ENCODE results near the gene NEK2. TPM values are rescaled to one million over a fixed set of nuclear protein-coding genes. Genes with fewer than 3 reads are reported as not detected.

NEK2 gene
- total RNA-seq, 1 experiment from 2014 or later: 50.2 TPM

DNA sequence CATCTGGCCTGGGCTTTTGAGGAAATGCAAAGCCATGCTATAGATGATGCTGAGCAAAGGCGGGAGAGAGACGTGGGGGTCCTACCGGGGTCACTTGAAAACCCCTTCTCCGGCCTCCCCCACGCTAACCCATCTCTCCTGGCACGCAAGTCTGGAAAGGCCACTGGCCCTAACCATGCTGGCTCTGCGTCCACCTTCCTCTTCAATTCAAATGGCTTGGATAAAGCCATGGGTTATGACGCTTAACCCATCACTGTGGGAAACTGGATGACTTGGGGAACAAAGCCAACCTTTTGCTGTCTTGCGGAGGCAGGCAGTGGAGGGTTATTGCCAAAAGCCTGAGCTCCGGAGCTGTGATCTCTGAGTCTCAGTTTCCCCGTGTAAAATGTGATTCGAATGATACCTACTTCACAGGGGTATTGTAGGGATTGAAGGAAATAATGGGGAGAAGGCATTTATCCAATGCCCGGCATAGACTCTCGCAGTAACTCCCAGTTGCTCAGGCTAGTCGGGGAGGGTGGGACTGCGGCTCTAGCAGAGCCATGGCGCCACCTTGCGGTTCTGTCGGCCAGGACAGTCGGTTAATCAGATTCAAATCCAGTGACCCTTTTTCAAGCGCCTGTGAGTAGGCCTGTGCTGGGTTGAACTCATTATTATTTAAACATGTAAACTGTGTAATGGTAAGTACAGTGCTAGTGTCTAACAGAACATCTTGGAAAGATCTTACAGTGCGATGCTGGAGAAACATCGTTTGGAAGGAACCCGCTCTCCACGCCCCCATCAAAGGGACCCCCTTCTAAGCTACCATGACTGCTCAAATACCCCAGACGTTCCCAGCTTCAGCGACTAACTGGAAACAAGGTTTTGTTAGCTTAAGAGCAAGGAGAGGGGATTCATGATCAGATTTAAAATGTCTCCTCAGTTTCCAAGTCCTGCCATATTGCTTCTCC is 20.3 kb downstream of the NEK2 start:
- POLR2A ChIA-PET: no interaction called here
- BruUV-seq (replicated peaks): no TSS peak
- H3K4me1 ChIP-seq (ENCODE audit: control insufficient read depth in 1 of 2, insufficient read depth in 2 of 2, low read length in 2 of 2): peaks cover 11 to 28% of the 10 kb centered on the region in 2 experiments; a peak in 3 of 4 replicates
- TF ChIP-seq, protein P1, sequence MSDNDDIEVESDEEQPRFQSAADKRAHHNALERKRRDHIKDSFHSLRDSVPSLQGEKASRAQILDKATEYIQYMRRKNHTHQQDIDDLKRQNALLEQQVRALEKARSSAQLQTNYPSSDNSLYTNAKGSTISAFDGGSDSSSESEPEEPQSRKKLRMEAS (IDR thresholded peaks at IDR 0.05): no peak
- peak; percentile 99 for TF ChIP-seq RAD21 (IDR thresholded peaks at IDR 0.05; ENCODE audit: low read depth)
- TF ChIP-seq, protein P2, sequence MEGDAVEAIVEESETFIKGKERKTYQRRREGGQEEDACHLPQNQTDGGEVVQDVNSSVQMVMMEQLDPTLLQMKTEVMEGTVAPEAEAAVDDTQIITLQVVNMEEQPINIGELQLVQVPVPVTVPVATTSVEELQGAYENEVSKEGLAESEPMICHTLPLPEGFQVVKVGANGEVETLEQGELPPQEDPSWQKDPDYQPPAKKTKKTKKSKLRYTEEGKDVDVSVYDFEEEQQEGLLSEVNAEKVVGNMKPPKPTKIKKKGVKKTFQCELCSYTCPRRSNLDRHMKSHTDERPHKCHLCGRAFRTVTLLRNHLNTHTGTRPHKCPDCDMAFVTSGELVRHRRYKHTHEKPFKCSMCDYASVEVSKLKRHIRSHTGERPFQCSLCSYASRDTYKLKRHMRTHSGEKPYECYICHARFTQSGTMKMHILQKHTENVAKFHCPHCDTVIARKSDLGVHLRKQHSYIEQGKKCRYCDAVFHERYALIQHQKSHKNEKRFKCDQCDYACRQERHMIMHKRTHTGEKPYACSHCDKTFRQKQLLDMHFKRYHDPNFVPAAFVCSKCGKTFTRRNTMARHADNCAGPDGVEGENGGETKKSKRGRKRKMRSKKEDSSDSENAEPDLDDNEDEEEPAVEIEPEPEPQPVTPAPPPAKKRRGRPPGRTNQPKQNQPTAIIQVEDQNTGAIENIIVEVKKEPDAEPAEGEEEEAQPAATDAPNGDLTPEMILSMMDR (IDR thresholded peaks at IDR 0.05 in 2 of 3, conservative IDR thresholded peaks at IDR 0.05 in 1 of 3; ENCODE audit: borderline replicate concordance in 1 of 3, insufficient read depth in 1 of 3, low read depth in 2 of 3, low read length in 2 of 3): peak; percentile 91 to 98 (median 92)
- TF ChIP-seq, protein P3, sequence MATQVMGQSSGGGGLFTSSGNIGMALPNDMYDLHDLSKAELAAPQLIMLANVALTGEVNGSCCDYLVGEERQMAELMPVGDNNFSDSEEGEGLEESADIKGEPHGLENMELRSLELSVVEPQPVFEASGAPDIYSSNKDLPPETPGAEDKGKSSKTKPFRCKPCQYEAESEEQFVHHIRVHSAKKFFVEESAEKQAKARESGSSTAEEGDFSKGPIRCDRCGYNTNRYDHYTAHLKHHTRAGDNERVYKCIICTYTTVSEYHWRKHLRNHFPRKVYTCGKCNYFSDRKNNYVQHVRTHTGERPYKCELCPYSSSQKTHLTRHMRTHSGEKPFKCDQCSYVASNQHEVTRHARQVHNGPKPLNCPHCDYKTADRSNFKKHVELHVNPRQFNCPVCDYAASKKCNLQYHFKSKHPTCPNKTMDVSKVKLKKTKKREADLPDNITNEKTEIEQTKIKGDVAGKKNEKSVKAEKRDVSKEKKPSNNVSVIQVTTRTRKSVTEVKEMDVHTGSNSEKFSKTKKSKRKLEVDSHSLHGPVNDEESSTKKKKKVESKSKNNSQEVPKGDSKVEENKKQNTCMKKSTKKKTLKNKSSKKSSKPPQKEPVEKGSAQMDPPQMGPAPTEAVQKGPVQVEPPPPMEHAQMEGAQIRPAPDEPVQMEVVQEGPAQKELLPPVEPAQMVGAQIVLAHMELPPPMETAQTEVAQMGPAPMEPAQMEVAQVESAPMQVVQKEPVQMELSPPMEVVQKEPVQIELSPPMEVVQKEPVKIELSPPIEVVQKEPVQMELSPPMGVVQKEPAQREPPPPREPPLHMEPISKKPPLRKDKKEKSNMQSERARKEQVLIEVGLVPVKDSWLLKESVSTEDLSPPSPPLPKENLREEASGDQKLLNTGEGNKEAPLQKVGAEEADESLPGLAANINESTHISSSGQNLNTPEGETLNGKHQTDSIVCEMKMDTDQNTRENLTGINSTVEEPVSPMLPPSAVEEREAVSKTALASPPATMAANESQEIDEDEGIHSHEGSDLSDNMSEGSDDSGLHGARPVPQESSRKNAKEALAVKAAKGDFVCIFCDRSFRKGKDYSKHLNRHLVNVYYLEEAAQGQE (IDR thresholded peaks at IDR 0.05; ENCODE audit: low read depth): no peak
- TF ChIP-seq ELF1 (IDR thresholded peaks at IDR 0.05; ENCODE audit: borderline replicate concordance, low read depth): no peak
- H3K9ac ChIP-seq (ENCODE audit: low read length): no peak overlapping the region
- ATAC-seq (peak; percentile 93), DNase-seq (ENCODE audit: low read depth, low spot score) (peak; percentile 67)
- CTCF ChIA-PET: interaction anchor here (1.1 to 6.2 kb wide), 2 partner anchors 141 to 179 kb away, joined by 3 to 41 read pairs; no protein-coding TSS in a partner anchor
- intact Hi-C loops (cut with micrococcal nuclease): loop anchor here (1.0 to 5.0 kb wide), 9 partner anchors 76 to 1248 kb away; partner anchors contain the start of gene SLC30A1
- no peak overlapping the region for H3K27ac ChIP-seq (ENCODE audit: low read depth, low read length)
- H3K4me2 ChIP-seq (ENCODE audit: low read length): peak overlapping the region; percentile 40
- no peak overlapping the region for H3K4me3 ChIP-seq (replicated peaks in 1 of 2; ENCODE audit: low read depth in 1 of 2, low read length in 2 of 2)
- H4K20me1 ChIP-seq (ENCODE audit: insufficient read depth): no peaks in the 10 kb centered on the region
- no peaks in the 10 kb centered on the region for H3K27me3 ChIP-seq (ENCODE audit: insufficient read depth, low read length)
- H3K9me3 ChIP-seq (ENCODE audit: control insufficient read depth in 1 of 2, insufficient read depth in 1 of 2, low read depth in 1 of 2, low read length in 2 of 2): no peaks in the 10 kb centered on the region
- H3K79me2 ChIP-seq (ENCODE audit: insufficient read depth, low read length): no peaks in the 10 kb centered on the region
- no peaks in the 10 kb centered on the region for H3K36me3 ChIP-seq (ENCODE audit: control insufficient read depth in 1 of 2, insufficient read depth in 2 of 2, low read length in 2 of 2)
- no peaks in the 10 kb centered on the region for H3K9me2 ChIP-seq (ENCODE audit: insufficient read depth)
- RAD21 ChIA-PET (ENCODE audit: low non-redundant PET in 1 of 2, low total read pairs in 2 of 2, uncharacterized antibody in 2 of 2, unreplicated experiment in 2 of 2): no interaction called here
- H2AFZ ChIP-seq (ENCODE audit: low read depth, low read length, poor library complexity, severe bottlenecking): peak overlapping the region; percentile 56
